ENCODE results near the gene FXYD6.

DNA sequence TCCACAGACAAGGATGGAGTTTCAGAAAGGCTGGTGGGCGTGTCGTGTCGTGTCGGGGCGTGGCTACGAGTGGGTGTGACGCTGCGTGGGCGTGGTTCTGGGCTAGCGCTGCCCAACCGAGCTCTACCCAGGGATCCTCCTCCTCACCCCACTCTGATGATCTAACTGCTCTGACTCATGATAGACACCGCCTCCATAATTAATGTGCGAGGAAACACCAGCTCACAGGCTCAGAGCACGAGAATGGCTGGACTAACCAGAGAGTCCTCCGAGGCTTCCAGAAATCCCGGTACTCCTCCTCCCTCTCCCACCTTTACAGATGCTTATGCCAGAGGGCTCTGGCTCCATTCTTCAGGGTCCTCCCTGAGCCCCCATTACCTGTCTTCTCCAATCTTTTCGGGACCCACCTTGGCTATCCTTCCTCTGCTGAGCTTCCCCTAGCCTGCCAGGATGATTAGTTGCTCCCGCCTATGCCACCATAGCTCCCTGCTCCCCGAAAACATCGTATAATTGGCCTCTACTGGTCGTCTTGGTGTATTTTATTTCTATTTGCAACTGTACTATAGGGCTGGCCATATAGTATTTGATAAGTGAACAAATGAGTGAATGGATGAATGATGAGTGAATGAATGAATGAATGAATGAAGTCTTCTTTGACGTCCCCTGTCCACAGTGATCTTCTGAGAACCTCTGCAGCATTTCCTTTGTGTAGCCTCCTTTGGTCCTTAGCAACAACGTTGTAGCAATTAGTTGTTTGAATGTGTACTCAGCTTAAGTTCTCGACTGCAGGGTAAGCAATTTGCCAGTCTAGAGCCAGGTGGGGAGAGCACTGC is 31.0 kb upstream of the FXYD6 start:
- TF ChIP-seq EZH2 (IDR thresholded peaks at IDR 0.05) (no peak), POLR2AphosphoS5 (IDR thresholded peaks at IDR 0.05; ENCODE audit: borderline replicate concordance, low read depth, low read length) (no peak), FOXP2 (optimal IDR thresholded peaks at IDR 0.05; ENCODE audit: control extremely low read depth, extremely low read length, insufficient read depth) (no peak)
